T-cell (primary cell): ENCODE measurements around the gene OR2V2. TPM values are rescaled to one million over a fixed set of nuclear protein-coding genes. Genes with fewer than 3 reads are reported as not detected.
"Not testable (repeated sequence)": the region's sequence is repeated elsewhere in the genome, so short reads cannot be mapped to it uniquely, and the experiment has no call there.

Experiments used
- ATAC-seq, 4 experiments: fragments of 200-7000 bp in 3 of 4; fragments of 150-1000 bp in 1 of 4; cut with Tn5 transposase; replicated peaks in 1 of 4; 1 replicate in 3 of 4; 2 replicates in 1 of 4; pipeline ENCODE4 v1.10.0; 2021; ENCODE audit warnings: moderate library complexity in 3 of 4, mild to moderate bottlenecking in 2 of 4, moderate number of reproducible peaks in 1 of 4
- CTCF ChIA-PET, 2 donors: fragments of 300-600 bp; sonication (Branson Sonifier 250); formaldehyde crosslinking; loops; one replicate each; lab custom pipeline; 2022; ENCODE audit warnings: antibody characterized with exemption in 2 of 2; lab: Charles Lee
- POLR2A ChIA-PET, 2 donors: fragments of 300-600 bp; sonication (Branson Sonifier 250); formaldehyde crosslinking; loops; one replicate each; lab custom pipeline; 2022; ENCODE audit warnings: antibody characterized with exemption in 2 of 2; lab: Charles Lee
- DNase-seq, 35 experiments: peaks; one replicate each; pipeline versions ENCODE4 v3.0.0 to v3.0.0-alpha.2; 2013 to 2023
- H3K27ac ChIP-seq: one replicate; pipeline ENCODE4 v1.5.1; 2013; ENCODE audit warnings: low read length
- H3K27me3 ChIP-seq, 2 experiments: replicated peaks in 1 of 2; 1 replicate in 1 of 2; 2 replicates in 1 of 2; pipeline versions ENCODE4 v1.6.1 to v1.7.0; 2013; ENCODE audit warnings: low read length in 1 of 2, mixed read lengths in 1 of 2; ENCODE audit not compliant: control insufficient read depth in 2 of 2, insufficient read depth in 2 of 2; ENCODE audit errors: extremely low read depth in 1 of 2
- H3K36me3 ChIP-seq, 2 donors: 1 replicate in 1 of 2; 2 replicates in 1 of 2; pipeline versions ENCODE4 v1.6.1 to v1.7.0; 2013; ENCODE audit warnings: low read length in 1 of 2; ENCODE audit not compliant: control insufficient read depth in 2 of 2, insufficient read depth in 1 of 2; ENCODE audit errors: extremely low read depth in 1 of 2
- H3K4me1 ChIP-seq, 2 experiments: 1 replicate in 1 of 2; 2 replicates in 1 of 2; pipeline versions ENCODE4 v1.6.1 to v1.7.0; 2013; ENCODE audit warnings: low read length in 2 of 2, mixed read lengths in 1 of 2; ENCODE audit not compliant: insufficient read depth in 2 of 2, control insufficient read depth in 1 of 2; ENCODE audit errors: extremely low read depth in 1 of 2
- H3K4me3 ChIP-seq, 2 donors: 1 replicate in 1 of 2; 2 replicates in 1 of 2; pipeline versions ENCODE4 v1.5.1 to v1.7.0; 2013; ENCODE audit warnings: mild to moderate bottlenecking in 2 of 2, low read length in 1 of 2, moderate library complexity in 1 of 2; ENCODE audit not compliant: control insufficient read depth in 1 of 2; ENCODE audit errors: extremely low read depth in 1 of 2
- H3K9me3 ChIP-seq: 2 replicates; pipeline ENCODE4 v1.7.0; 2013
- H3K27ac Mint-ChIP-seq, 2 donors: one replicate each; pipeline ENCODE4 v1.8.0; 2020 to 2021; ENCODE audit warnings: mild to moderate bottlenecking in 2 of 2, mixed read lengths in 2 of 2
- H3K27me3 Mint-ChIP-seq, 2 donors: one replicate each; pipeline ENCODE4 v1.8.0; 2021 to 2022; ENCODE audit warnings: mixed read lengths in 2 of 2
- H3K36me3 Mint-ChIP-seq: one replicate; pipeline ENCODE4 v1.8.0; 2021; ENCODE audit warnings: mixed read lengths
- H3K4me1 Mint-ChIP-seq, 3 donors: one replicate each; pipeline ENCODE4 v1.8.0; 2020 to 2022; ENCODE audit warnings: mixed read lengths in 3 of 3, mild to moderate bottlenecking in 1 of 3
- H3K4me3 Mint-ChIP-seq, 3 donors: one replicate each; pipeline ENCODE4 v1.8.0; 2020 to 2022; ENCODE audit warnings: mild to moderate bottlenecking in 3 of 3, mixed read lengths in 3 of 3, moderate library complexity in 3 of 3
- H3K9me3 Mint-ChIP-seq, 3 donors: one replicate each; pipeline ENCODE4 v1.8.0; 2020 to 2022; ENCODE audit warnings: mixed read lengths in 3 of 3
- WGBS: methylation state at CpG from one replicate; pipeline ENCODE4 v1.1.5; 2013; ENCODE audit warnings: missing lambda C conversion rate; ENCODE audit not compliant: insufficient coverage; 5-methylcytosine and 5-hydroxymethylcytosine counted together
- total RNA-seq, 35 experiments: library from RNA in 6 of 35; stranded (reverse) in 6 of 35; fragments of 120-200 nt in 1 of 35; gene quantifications; one replicate each; pipeline versions ENCODE4 v1.2.1 to v1.2.4 and lab custom pipeline; 2013 to 2026

OR2V2 gene
- total RNA-seq, 5 donors from 2014 or later (not counting 1 experiment from before 2014, with no cell fraction given), result not detected

DNA sequence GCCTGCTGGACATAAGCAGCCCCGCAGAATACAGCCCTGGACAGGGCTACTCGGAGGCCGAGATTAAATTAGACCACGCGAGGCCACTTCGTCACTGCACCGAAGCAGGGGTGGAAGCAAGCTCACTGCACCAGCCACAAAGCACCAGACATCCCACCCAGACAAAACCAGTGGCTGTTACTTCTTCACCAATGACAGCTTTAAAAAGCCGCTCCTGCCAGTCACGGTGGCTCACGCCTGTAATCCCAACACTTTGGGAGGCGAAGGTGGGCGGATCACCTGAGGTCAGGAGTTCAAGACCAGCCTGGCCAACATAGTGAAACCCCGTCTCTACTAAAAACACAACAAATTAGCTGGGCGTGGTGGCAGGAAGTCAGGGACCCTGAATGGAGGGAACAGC is 30.2 kb downstream of the OR2V2 start:
- H3K27ac Mint-ChIP-seq, POLR2A ChIA-PET: not testable (repeated sequence)

GRCh38 chr5:181181650-181182565 is 34.5 kb downstream of the OR2V2 start:
- Histone ChIP-seq H3K27me3 (peaks cover 0 to 6% of the 10 kb centered on the region in 2 experiments), H3K36me3 (no peaks in the 10 kb centered on the region), H3K27ac (no peak overlapping the region), H3K9me3 (no peaks in the 10 kb centered on the region), H3K4me3 (no peak overlapping the region), H3K4me1 (peaks cover 7 to 33% of the 10 kb centered on the region in 2 experiments)
- ATAC-seq (peak; percentile 58 to 76 (median 69)), DNase-seq (peak in 31 of 35 experiments; percentile 40 to 84 (median 57))
- 57% methylated on average over 15 of the region's 25 CpGs for WGBS
- ChIA-PET POLR2A (no interaction called here), CTCF (interaction anchor here (0.7 to 0.8 kb wide), 2 partner anchors 9 to 64 kb away, joined by 3 read pairs; no protein-coding TSS in a partner anchor)
- no peaks in the 10 kb centered on the region for H3K36me3 Mint-ChIP-seq
- peak overlapping the region; percentile 80 to 89 (median 84) for H3K4me3 Mint-ChIP-seq
- H3K27ac Mint-ChIP-seq, result peak overlapping the region; percentile 85 to 95
- H3K4me1 Mint-ChIP-seq, result peaks cover 32 to 37% (median 35%) of the 10 kb centered on the region in 3 donors
- H3K27me3 Mint-ChIP-seq, result peaks cover 0 to 7% of the 10 kb centered on the region in 2 donors
- H3K9me3 Mint-ChIP-seq, result no peaks in the 10 kb centered on the region

More for the DNA sequence above, 30.2 kb downstream of the OR2V2 start:
- H3K4me1 Mint-ChIP-seq, result peaks cover 21 to 22% (median 21%) of the 10 kb centered on the region in 3 donors
- peaks cover 0 to 34% of the 10 kb centered on the region in 2 donors for H3K27me3 Mint-ChIP-seq
- H3K36me3 Mint-ChIP-seq, H3K9me3 Mint-ChIP-seq, H3K4me3 ChIP-seq, H3K27ac ChIP-seq, CTCF ChIA-PET, H3K36me3 ChIP-seq, DNase-seq, ATAC-seq, H3K9me3 ChIP-seq, H3K4me3 Mint-ChIP-seq: not testable (repeated sequence)
- WGBS, result 66% methylated on average over 10 of the region's 14 CpGs
- H3K27me3 ChIP-seq, result peaks cover 4 to 39% of the 10 kb centered on the region in 2 experiments
- H3K4me1 ChIP-seq, result peaks cover 7 to 25% of the 10 kb centered on the region in 2 experiments

DNA sequence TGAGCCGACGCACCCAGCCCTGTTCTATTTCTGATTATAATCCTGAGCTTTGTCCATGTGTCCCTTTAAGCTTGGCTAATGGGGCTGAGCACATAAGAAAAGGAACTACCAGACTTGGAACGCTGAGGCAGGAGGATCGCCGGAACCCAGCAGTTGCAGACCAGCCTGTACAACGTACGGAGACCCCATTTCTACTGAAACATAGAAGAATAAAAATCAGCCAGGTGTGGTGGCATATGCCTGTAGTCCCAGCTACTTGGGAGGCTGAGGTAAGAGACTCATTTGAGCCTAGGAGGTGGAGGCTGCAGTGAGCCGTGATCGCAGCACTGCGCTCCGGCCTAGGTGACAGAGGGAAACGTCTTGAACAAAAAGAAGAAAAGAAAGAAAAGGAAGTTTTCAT is 35.3 kb downstream of the OR2V2 start:
- peaks cover 35 to 38% (median 37%) of the 10 kb centered on the region in 3 donors for H3K4me1 Mint-ChIP-seq
- peak overlapping the region; percentile 85 to 95 for H3K27ac Mint-ChIP-seq
- Histone ChIP-seq H3K9me3 (no peaks in the 10 kb centered on the region), H3K36me3 (no peaks in the 10 kb centered on the region), H3K27me3 (peaks cover 0 to under 1% of the 10 kb centered on the region in 2 experiments), H3K27ac (no peak overlapping the region), H3K4me1 (peaks cover 7 to 37% of the 10 kb centered on the region in 2 experiments), H3K4me3 (no peak overlapping the region)
- DNase-seq, result peak in 1 of 35 experiments; percentile 34
- peaks cover 0 to 2% of the 10 kb centered on the region in 2 donors for H3K27me3 Mint-ChIP-seq
- H3K36me3 Mint-ChIP-seq, result no peaks in the 10 kb centered on the region
- POLR2A ChIA-PET, result no interaction called here
- H3K4me3 Mint-ChIP-seq, result peak overlapping the region; percentile 80 to 89 (median 84)
- CTCF ChIA-PET, result interaction anchor here (0.7 to 1.3 kb wide), 3 partner anchors 10 to 63 kb away, joined by 3 to 4 read pairs (median 3); no protein-coding TSS in a partner anchor
- H3K9me3 Mint-ChIP-seq, result no peaks in the 10 kb centered on the region
- 87% methylated on average over 5 of the region's 12 CpGs for WGBS
- no peak for ATAC-seq

GRCh38 chr5:181184845-181185216 is 37.4 kb downstream of the OR2V2 start:
- CTCF ChIA-PET, result interaction anchor here (0.5 to 1.6 kb wide), 9 partner anchors 12 to 66 kb away, joined by 3 to 7 read pairs (median 3); partner anchors contain the start of gene RACK1 (in 1 of the 2)
- WGBS, result 94% methylated on average over 12 of the region's 16 CpGs
- peak overlapping the region; percentile 84 to 89 (median 87) for H3K4me3 Mint-ChIP-seq
- Histone ChIP-seq H3K27ac (no peak overlapping the region), H3K27me3 (no peaks in the 10 kb centered on the region), H3K36me3 (no peaks in the 10 kb centered on the region), H3K9me3 (no peaks in the 10 kb centered on the region), H3K4me3 (peak overlapping the region; percentile 23 to 44), H3K4me1 (peaks cover 7 to 50% of the 10 kb centered on the region in 2 experiments)
- POLR2A ChIA-PET, result interaction anchor here in 1 of 2 donors (0.6 to 0.7 kb wide), 2 partner anchors 42 to 130 kb away, joined by 3 to 5 read pairs; no protein-coding TSS in a partner anchor
- peaks cover 48 to 53% (median 50%) of the 10 kb centered on the region in 3 donors for H3K4me1 Mint-ChIP-seq
- ATAC-seq, result no peak
- H3K27ac Mint-ChIP-seq, result peak overlapping the region; percentile 88 to 91
- peaks cover 0 to 4% (median 0%) of the 10 kb centered on the region in 3 donors for H3K9me3 Mint-ChIP-seq
- peaks cover 0 to 8% of the 10 kb centered on the region in 2 donors for H3K27me3 Mint-ChIP-seq
- H3K36me3 Mint-ChIP-seq, result peaks cover 6% of the 10 kb centered on the region
- no peak for DNase-seq

DNA sequence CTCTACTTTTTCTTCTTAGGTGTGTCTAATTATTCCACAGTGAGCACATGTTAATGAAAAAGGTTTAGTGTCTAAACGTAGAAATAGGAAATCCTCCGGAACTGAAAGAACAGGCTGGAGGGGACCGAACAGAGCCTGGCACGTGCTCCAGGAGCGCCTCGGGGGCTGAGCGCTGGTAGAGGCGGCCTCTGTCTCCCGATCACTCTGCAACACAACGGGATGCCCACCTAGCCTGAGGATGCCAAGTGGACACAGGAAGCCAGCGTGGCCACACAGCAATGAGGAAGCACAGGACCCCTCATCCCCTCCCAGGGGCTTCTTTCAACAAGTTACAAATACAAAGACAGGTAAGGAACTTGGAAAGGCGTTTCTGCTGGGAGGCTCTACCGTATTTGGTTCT is 38.2 kb downstream of the OR2V2 start:
- H3K27me3 Mint-ChIP-seq, result peaks cover 0 to 6% of the 10 kb centered on the region in 2 donors

GRCh38 chr5:181186022-181186421 is 38.6 kb downstream of the OR2V2 start:
- ATAC-seq (no peak), DNase-seq (peak in 1 of 35 experiments; percentile 18)
- WGBS, result 95% methylated on average over 3 of the region's 6 CpGs
- Mint-ChIP-seq H3K27me3 (peaks cover 0 to 6% of the 10 kb centered on the region in 2 donors), H3K36me3 (peaks cover 6% of the 10 kb centered on the region), H3K4me3 (peak overlapping the region in 1 of 3 donors; percentile 42), H3K4me1 (peaks cover 49 to 65% (median 50%) of the 10 kb centered on the region in 3 donors), H3K27ac (peak overlapping the region in 1 of 2 donors; percentile 57), H3K9me3 (peaks cover 0 to 4% (median 0%) of the 10 kb centered on the region in 3 donors)
- Histone ChIP-seq H3K27ac (no peak overlapping the region), H3K4me3 (no peak overlapping the region), H3K27me3 (no peaks in the 10 kb centered on the region), H3K9me3 (no peaks in the 10 kb centered on the region), H3K36me3 (no peaks in the 10 kb centered on the region), H3K4me1 (peaks cover 7 to 60% of the 10 kb centered on the region in 2 experiments)
- ChIA-PET POLR2A (no interaction called here), CTCF (interaction anchor here in 1 of 2 donors (1.4 to 1.6 kb wide), 2 partner anchors 24 to 65 kb away, joined by 3 read pairs; no protein-coding TSS in a partner anchor)

More for the DNA sequence above, 38.2 kb downstream of the OR2V2 start:
- H3K4me1 Mint-ChIP-seq, result peaks cover 48 to 60% (median 50%) of the 10 kb centered on the region in 3 donors
- Histone ChIP-seq H3K9me3 (no peaks in the 10 kb centered on the region), H3K27ac (no peak overlapping the region), H3K36me3 (no peaks in the 10 kb centered on the region), H3K4me1 (peaks cover 7 to 57% of the 10 kb centered on the region in 2 experiments), H3K4me3 (no peak overlapping the region), H3K27me3 (no peaks in the 10 kb centered on the region)
- ATAC-seq, result no peak
- no peak for DNase-seq
- H3K36me3 Mint-ChIP-seq, result peaks cover 6% of the 10 kb centered on the region
- H3K4me3 Mint-ChIP-seq, result peak overlapping the region in 2 of 3 donors; percentile 41 to 42
- 95% methylated on average over 12 of the region's 13 CpGs for WGBS
- ChIA-PET CTCF (interaction anchor here in 1 of 2 donors (1.4 to 1.6 kb wide), 3 partner anchors 13 to 65 kb away, joined by 3 to 7 read pairs (median 3); no protein-coding TSS in a partner anchor), POLR2A (interaction anchor here in 1 of 2 donors (0.6 to 0.7 kb wide), 2 partner anchors 41 to 130 kb away, joined by 3 to 5 read pairs; no protein-coding TSS in a partner anchor)
- H3K27ac Mint-ChIP-seq, result peak overlapping the region in 1 of 2 donors; percentile 36
- peaks cover 0 to 4% (median 0%) of the 10 kb centered on the region in 3 donors for H3K9me3 Mint-ChIP-seq
